GM19240 (cell line): ENCODE results near the gene GLT8D2.

Experiments
- DNase-seq: peaks from one replicate; pipeline ENCODE4 v3.0.0; 2011; ENCODE audit warnings: low spot score; ENCODE audit not compliant: insufficient read length

GLT8D2 gene

GRCh38 chr12:104000807-104001434, 49.1 kb downstream of the GLT8D2 start:
- DNase-seq: no peak

- DNase-seq: no peak
Measured at GRCh38 chr12:103998976-103999375, 51.0 kb downstream of the GLT8D2 start.

- DNase-seq: no peak
Measured at GRCh38 chr12:103997286-103997900, 52.6 kb downstream of the GLT8D2 start.

GRCh38 chr12:103996595-103996994, 53.4 kb downstream of the GLT8D2 start:
- no peak for DNase-seq

- no peak for DNase-seq
Measured at GRCh38 chr12:103994235-103994634, 55.8 kb downstream of the GLT8D2 start.

GRCh38 chr12:103986829-103987228, 63.2 kb downstream of the GLT8D2 start:
- no peak for DNase-seq

GRCh38 chr12:103978384-103978982, 71.5 kb downstream of the GLT8D2 start:
- DNase-seq: no peak

GRCh38 chr12:103975368-103975767, 74.6 kb downstream of the GLT8D2 start:
- no peak for DNase-seq

- DNase-seq: no peak
Measured at GRCh38 chr12:103973909-103974308, 76.1 kb downstream of the GLT8D2 start.

GRCh38 chr12:103969391-103969790, 80.6 kb downstream of the GLT8D2 start:
- no peak for DNase-seq

- DNase-seq: no peak
Measured at GRCh38 chr12:103966736-103967135, 83.3 kb downstream of the GLT8D2 start.

- DNase-seq: peak; percentile 71
Measured at GRCh38 chr12:103965590-103966504, 84.1 kb downstream of the GLT8D2 start, which contains the start of gene TDG. Gene TDG, plus strand, starts transcription at chr12:103965872. Its CDS starts 166 bp downstream, at chr12:103966038.

- DNase-seq: no peak
Measured at GRCh38 chr12:103965255-103965589, 84.8 kb downstream of the GLT8D2 start.

GRCh38 chr12:103964805-103965204, 85.2 kb downstream of the GLT8D2 start:
- DNase-seq: no peak

- no peak for DNase-seq
Measured at GRCh38 chr12:103962493-103962892, 87.5 kb downstream of the GLT8D2 start.

- DNase-seq: no peak
Measured at GRCh38 chr12:103960616-103961227, 89.3 kb downstream of the GLT8D2 start.

- no peak for DNase-seq
Measured at GRCh38 chr12:103958621-103959020, 91.4 kb downstream of the GLT8D2 start.

GRCh38 chr12:103957865-103958388, 92.1 kb downstream of the GLT8D2 start:
- DNase-seq: no peak

- DNase-seq: no peak
Measured at GRCh38 chr12:103956509-103957027, 93.4 kb downstream of the GLT8D2 start.

GRCh38 chr12:103955811-103956508, 94.0 kb downstream of the GLT8D2 start:
- no peak for DNase-seq
